ENCODE results near the gene GPR84.
"Not testable (repeated sequence)": the region's sequence is repeated elsewhere in the genome, so short reads cannot be mapped to it uniquely, and the experiment has no call there.

The GPR84 gene

DNA sequence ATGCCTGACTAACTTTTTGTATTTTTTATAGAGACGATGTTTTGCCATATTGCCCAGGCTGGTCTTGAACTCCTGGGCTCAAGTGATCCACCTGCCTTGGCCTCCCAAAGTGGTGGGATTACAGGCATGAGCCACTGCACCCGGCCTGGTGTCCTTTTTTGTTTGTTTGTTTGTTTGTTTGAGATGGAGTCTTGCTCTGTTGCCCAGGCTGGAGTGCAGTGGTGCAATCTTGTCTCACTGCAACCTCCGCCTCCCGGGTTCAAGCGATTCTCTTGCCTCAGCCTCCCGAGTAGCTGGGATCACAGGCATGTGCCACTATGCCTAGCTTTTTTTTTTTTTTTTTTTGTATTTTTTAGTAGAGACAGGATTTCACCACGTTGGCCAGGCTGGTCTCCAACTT lies 10.0 kb downstream of the GPR84 start:
- not testable (repeated sequence) for DNase-seq

DNA sequence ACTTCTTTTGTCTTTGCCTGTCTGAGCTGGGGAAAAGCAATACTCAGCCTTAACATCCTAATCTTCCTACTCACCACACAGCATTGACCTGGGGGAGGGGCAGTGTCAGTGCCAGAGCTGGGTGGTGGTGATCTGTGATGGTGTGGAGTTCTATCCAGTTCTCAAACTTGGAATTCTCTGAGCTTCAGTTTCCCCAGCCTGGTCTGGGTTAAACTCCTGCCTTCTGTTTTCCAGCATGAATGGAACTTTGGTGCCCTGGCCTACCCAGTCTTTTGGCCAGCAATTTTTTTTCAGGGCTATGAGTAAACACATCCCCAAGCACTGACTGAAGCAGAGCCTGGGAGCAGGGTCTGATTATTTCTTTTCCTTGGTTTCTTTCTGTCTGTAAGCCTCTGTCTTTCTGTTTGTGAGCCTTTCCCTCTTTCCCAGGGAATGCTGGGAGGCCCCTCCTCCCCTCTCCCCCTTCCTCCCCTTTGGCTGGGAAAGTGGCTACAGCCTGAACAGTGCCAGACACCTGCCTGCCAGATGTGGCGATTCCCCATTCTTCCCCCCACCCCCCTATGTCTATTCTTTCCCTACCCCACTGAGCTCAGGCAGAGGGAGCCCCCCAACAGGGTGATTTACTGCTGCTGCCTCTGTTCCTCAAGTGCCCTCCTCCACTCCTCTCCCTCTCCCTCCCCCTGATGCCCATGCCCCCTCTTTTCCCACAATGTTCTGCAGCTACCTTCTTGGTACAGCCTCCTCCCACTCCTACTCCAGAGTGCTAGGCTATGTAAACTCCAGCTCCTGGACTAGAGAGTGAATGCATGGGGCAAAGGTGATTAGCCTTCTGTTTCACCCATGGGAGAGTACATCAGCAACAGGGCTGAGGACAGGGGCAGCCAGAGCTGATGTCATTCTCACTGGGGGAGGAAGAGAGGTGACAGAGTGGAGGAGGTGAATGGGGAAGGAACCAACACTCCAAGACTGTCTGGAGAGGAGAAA lies 11.1 kb downstream of the GPR84 start:
- peak; percentile 79 for DNase-seq

DNA sequence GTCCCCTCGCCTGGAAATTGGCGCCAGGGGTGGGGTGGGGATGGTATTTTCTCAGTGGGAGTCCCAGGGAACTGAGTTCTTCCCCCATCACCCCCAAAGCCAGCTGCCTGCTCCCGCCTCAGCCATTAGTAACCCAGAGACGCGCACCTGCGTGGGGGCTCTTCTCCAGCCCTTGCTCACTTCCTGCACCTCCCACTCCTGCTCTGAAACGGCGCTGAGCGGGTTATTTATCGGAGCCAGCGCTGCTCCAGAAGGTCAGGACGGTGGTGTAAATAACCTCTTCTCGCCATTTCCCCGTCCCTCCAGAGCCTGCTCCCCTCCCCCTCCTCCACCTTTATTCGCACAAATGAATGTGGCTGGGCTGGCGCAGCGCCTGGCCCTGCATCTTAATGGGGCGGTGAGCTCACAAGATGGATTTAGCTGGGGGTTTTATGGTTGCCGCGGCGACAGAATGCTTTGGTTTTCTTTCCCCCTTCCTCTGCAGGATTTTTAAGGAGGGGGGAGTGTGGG lies 12.2 kb downstream of the GPR84 start:
- DNase-seq = peak; percentile 93

DNA sequence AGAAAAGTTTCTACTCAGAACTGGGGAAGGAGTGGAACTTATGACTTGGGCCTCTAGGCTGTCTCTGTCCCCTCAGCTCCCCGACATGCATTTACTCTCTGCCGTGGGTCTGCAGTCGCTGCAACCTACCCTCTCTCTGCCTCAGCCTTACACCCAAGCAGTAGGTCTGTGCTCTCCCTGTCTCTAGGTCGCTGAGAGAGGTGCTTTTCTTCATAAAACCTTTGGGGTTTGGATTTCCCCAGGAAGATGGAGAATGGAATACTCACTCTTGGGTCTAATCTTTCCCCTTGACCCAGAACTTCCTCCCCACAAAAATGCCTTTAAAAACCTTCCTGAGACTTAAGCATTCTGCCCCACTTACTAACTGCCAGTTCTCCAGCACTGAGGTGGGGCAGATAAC lies 12.9 kb downstream of the GPR84 start:
- no peak for DNase-seq

DNA sequence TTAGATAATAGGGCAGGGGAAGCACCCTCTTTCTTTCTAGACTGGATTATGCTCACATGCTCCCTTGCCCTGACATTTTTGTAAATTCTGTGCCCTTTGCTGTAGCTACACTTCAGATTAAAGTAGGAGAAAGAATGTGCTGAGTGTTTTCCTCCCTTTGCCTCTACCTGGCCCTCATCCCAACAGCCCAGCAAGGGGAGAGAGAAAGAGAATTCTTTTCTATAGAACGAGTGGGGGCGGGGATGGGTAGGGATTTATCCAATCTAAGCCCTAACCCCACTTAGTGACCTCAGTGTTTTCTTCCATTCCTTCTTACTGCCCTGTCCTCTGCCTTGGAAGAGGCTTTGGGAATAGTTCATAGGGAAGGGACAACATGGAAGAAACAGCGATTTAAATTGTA lies 13.5 kb downstream of the GPR84 start:
- peak; percentile 61 for DNase-seq

DNA sequence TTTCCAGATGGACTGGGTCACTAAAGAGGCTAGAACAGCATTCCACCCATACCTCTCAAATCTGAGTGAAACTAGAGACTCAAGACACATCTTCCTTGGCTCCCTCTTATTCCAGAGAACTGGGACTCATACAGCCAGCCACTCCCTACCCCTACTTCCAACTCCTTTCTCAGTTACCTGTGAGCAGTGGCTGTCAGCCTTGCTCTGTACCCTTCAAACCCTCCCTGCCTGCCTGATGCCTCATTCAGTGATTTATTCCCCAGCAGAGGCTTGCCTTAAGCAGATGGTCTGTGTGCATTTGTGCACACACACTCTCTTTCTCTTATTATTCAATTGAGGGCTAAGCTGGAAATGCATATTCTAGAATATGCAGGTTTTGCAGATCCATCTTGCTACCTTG lies 14.6 kb downstream of the GPR84 start:
- no peak for DNase-seq

DNA sequence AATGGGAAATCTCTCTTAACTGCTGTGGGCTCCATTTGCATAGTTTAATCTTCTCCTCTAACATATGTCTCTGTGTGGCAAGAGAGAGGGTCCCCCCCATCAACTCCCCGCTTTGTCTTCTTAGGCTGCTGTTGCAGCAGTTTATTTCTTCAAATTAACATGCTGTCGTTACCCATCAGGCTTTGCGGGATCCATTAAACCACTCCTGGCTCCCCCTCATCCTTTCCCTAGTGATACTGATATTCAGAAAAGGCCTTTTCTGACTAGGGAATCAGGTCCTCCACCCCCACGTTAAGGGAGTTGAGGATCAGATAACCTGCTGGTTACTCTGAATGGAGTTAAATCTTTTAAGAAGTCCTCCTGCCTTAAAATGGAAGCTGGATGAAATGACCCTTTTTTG lies 15.2 kb downstream of the GPR84 start:
- DNase-seq = peak; percentile 66

DNA sequence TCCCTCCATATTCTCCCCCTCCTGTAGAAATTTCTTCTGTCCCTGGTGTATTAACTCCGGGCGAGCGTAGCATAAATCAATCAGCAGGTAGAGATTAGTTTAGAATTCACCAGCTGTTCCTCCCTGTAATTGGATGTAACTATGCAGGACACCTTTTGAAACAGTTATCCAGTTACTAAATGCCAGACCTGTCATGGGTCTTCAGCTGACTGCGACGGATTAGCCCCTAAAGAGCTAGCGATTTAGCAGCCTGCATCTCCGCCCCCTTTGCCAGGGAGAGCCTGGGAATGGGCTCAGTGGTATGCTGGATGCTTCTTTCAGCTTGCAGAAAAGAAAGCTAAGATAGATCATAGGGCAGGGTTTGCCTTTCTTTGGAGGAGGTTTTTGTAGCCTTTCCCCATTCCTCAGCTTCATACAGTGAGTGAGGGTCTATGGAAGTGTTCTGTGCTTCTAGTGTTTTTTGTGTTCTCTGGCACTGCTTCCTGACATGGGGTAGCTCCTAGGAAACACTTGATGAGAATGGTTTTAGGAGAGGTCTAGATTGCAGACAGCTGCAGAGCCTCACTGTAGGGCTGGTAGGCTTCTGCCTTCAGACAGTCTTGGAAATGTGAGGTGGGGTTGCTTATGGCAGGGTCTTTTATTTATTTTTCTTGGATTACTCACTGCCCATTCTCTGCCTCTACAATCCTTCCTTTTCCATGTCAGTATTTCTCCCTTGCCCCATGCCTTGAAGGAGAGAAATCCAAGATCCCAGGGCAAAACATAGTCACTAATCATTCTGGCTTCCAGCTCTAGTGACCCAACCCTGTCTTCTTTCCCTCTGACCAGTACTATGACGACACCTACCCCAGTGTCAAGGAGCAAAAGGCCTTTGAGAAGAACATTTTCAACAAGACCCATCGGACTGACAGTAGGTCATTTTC lies 22.6 kb downstream of the GPR84 start:
- DNase-seq = peak; percentile 99

DNA sequence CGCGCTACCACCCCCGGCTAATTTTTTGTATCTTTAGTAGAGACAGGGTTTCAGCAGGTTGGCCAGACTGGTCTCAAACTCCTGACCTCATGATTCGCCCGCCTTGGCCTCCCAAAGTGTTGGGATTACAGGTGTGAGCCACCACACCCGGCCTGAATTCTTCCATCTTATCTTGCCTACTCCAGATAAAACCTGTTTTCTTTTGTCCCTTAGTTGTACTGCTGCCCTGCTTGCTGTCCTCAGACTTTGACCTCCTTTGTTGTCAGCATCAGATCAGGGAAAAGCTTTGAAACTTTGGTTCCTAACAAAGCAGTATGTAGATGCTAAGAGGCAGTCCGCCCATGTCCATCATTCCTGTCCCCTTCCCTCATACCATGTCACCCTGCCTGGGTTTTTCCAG lies 23.4 kb downstream of the GPR84 start:
- DNase-seq = no peak

DNA sequence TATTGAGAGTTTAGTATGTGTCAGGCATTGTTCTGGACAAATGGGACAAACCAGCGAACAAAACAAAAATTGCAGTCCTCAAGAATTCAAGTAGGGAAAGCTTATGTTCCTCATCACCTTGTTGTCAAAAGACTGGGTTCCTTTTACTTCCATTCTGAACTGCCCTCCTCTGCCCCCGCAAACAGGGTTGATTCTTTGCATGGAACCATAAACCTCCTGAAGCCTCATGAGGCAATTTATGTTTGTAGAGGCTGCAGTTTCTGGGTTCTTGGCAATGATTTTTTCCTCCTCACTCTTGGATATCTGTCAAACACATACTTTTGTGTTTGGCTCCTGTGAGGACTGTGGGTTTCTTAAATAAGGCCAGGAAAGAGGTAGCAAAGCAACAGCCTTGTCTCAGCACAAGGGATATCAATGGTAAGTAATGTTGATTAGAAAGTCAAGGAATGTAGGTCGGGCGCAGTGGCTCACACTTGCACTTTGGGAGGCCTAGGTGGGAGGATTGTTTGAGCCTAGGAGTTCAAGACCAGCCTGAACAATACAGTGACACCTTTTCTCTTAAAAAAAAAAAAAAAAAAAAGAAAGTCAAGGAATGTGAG lies 25.5 kb downstream of the GPR84 start:
- no peak for DNase-seq

DNA sequence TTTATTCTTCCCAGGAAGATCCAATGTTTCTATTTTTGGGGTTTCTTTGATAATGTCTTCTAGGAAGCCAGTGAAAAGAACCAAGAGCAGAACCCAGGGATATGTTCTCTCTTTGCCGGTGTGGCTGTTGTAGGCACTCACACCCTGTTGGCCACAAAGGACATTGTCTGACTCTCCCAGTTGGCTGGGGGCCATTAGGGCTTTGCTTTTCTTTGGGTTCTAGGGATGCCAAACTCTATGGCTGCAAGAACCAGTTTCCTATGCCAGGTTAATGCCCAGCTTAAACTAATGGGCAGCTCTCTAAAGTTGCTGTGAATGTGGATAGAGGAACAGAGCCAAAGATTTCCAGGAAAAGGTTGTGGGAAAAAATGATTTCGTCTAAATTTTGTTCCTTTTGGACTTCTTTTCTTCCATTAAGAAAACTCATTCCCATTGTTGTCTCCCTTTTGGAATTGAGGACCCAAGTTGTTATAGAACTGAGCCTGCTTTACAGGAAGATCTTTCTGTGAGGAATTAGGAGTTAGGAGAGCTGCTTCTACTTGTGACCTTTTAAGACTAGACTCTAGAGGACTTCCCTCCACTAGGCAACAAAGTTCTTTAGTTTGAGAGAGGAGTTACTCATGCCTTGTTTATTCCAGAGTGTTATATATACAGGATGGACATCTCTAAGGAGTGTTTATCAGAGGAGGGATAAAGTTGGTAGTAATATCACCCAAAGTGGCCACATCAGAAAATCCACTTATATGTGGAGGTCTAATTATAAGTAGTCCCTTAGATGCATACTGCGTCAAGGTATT lies 26.2 kb downstream of the GPR84 start:
- DNase-seq = no peak

DNA sequence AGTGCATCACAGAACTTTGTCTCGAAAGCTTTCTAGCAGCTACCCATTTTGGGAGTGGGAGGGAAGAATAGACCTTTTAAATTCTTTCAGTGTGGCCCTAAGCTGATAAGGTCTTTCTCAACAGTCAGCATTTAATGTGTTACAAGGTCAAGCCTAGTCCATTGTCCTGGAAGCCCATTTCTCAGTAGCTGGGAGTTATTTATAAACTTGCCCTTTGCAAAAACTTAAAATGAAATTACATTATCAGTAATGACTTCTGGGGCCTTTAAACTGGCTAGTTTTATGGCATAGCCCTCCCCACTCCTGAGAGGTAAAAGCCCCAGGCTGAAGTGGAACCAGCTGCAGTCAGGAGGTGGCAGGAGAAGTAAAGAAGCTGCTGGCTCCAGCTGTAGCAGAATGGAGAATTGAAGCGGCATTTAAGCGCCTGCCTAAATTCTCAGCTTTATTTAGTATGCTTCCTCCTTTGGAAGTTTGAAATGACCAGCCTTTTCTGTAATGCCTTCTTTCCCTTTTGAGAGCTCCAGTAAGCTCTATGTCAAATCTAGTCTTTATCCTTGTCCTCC lies 26.9 kb downstream of the GPR84 start:
- no peak for DNase-seq

DNA sequence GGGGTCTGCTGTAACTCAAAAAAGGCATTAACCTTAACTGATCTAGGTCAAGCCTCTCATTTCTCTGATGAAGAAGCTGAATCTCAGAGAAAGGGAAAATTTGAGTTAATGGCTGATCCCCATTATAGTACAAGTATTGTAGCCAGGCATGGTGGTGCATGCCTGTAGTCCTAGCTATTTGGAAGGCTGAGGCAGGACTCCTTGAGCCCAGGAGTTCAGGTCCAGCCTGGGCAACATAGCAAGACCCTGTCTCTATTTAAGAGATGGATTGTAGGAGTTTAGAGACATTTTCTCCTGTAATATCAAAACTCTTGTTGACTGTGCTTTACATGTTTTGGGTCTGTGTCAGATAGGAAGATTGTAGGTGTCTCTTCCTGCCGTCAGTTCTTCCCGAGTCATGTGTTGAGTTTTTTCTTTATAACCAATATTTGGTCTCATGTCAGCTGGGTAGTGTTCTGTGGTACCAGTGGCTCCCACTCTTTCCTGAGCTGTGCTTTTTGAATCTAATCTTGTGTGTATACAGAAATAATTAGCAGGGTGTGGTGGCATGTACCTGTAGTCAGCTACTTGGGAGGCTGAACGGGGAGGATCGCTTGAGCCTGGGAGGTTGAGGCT lies 30.8 kb downstream of the GPR84 start:
- DNase-seq = no peak

DNA sequence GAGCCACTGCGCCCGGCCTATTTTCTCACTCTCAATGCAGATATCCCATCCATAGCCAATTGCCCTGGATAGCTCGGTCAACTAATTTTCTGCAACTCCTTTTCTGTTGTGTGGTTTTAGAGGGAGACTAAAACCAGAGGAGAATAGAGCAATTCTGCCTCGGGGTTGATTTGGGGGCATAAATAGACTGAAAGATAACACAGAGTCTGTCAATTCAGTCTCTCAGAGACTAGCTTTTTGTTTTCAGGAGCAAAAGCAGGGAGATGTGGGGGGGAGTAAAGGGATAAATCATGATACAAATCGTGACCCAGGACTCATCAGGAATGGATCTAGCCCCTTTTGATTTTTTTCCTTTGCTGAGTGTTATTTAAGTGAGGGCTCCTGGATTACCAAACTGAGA lies 32.8 kb downstream of the GPR84 start:
- DNase-seq = no peak

DNA sequence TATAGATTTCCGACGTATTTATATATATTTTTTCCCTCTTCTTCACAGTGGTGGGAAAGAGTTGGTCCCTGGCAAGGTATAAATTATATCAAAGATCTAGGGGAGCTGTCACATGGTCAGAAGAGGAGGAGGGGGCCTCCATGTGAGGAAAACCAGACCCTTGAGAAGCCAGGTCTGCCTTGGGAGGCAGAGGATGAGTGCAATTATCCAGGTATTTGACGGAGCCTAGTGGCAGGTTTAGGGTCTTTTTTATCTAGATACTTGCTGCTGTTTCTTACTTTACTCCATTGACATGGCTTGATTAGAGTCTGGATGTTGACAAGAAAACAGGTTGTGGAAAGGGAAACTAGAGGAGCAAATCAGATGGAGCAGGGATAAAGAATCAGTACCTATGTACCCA lies 33.8 kb downstream of the GPR84 start:
- no peak for DNase-seq

DNA sequence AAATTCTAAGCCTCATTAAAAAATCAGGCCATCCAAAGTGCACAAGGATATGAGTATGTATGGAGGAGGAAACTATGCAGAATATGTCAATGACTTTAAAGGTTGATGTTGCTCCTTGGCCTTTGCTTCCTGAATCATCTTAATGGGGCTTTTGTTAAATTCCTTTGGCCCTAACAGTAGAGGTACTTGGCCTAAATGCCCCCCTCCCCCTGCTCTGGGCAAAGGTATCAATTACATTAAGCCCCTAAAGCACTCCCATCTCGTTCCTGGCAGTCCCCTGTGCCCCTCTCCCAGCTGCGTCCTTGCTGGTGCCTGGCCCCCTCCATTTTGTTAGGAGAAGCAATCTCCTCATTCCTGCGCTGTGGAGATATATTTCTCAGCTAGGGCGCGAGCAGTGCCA lies 34.5 kb downstream of the GPR84 start:
- peak; percentile 88 for DNase-seq

DNA sequence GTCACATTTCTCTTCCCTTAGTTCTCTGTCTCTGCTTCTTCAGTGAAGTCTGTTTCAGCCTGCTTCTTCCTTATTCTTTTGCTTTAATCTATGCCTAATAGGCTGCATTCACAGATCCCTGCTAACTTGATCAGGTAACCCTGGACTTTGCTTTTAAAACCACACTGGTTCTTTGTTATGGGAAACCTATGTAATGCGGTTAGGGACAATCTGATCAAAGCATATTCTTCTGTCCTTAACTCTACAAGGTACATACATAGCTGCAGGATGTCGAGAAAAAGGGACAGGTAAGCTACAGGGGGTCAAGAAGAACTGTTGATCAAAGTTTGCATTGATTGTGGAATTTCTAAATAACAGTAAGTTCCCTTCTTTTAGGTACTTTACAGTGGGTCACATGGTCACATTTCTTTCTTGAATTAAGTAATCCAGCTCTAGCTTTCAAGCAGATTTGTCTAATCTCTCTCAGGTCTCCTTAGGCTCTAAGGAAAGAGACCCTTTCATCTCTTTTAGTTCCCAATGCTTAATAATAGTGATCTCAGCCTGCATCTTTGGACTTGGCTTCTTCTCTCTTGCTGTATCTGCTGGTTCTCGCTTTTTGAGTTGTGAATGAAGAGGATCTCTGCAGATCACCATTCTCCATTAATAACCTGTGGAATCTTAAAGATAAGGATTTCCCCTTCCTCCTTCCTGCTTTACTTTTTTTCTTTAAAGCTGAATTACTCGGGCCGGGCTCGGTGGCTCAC lies 35.5 kb downstream of the GPR84 start:
- peak; percentile 64 for DNase-seq

DNA sequence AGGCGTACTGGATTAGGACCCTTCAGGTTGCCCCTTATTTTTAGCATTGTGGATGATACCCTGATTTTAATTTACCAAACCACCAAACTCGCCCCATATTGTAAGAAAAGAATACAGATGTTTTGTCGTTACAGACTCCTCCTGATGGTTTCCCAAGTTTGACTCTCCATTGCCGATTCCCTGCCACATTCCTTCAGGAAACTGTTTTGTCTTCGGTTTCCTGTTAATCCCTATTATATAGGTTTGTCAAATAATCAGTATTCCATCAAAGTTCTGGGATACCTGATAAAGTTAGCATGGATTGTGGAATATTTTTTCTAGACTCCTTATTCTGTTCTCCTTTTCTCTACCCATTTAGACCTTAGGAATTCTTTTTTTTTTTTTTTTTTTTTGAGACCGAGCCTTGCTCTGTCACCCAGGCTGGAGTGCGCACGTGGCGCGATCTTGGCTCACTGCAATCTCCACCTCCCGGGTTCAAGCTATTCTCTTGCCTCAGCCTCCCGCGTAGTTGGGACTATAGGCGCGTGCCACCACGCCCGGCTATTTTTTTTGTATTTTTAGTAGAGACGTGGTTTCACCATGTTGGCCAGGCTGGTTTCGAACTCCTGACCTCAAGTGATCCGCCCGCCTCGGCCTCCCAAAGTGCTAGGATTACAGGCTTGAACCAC lies 38.7 kb downstream of the GPR84 start:
- not testable (repeated sequence) for DNase-seq

DNA sequence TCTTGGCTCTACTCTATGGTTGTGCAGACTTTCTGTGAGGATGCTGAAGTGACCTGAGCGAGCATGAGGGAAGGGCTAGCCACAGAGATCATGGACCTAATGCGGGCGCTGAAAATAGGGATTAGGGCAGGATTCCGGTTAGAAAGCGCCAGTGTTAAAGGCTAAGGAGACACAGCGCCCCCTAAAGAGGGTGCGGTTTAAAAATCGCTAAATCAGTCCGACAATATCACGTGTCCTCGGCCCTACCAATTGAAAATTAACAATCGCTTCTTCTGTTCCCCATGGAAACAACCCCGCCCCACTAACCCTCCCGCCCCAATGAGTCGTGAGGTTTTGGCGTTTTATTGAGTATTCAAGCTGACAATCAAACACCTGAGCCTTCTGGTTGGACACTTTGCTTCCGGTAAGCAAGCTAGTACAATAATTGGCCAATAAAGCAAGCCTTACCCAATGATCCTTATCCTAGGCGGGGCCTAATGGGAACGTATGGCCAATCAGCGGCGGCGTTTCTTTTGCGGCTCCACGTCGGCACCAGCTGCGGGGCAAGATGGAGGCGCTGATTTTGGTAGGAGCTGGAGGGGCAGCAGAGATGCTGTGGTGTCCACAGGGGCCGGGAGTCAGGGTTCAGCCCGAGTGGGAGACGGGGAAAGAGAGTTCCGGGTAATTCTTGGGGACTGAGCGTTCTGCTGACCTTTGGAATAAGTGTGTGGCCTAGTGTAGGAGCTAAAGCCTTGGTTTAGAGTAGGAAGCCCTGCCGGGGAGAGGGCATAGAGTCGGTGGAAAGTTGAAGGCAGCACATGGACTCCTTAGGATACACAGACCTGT lies 39.5 kb downstream of the GPR84 start, which contains the start of gene COPZ1:
COPZ1 (plus strand) TSS at position 515 of the 825 bp plus-strand sequence; CDS start at position 548, 33 bp downstream.
- peak; percentile 100 for DNase-seq
